ENCODE measurements around the gene ZNF407.

Gene ZNF407

GRCh38 chr18:75105551-75106254 lies 508.0 kb downstream of the ZNF407 start:
- TF ChIP-seq JUND (IDR thresholded peaks at IDR 0.05; ENCODE audit: low read depth) = no peak
- DNase-seq (ENCODE audit: low read depth in 1 of 2, low spot score in 1 of 2) = no peak
- in situ Hi-C loops (cut with HindIII; ENCODE audit: low pct_unique_long_range_greater_than_20kb, low sequenced_read_pairs) = no loop called here

GRCh38 chr18:75106746-75107145 lies 509.1 kb downstream of the ZNF407 start:
- no peak for DNase-seq (ENCODE audit: low read depth in 1 of 2, low spot score in 1 of 2)
- no peak for TF ChIP-seq JUND (IDR thresholded peaks at IDR 0.05; ENCODE audit: low read depth)
- in situ Hi-C loops (cut with HindIII; ENCODE audit: low pct_unique_long_range_greater_than_20kb, low sequenced_read_pairs) = no loop called here

- no peak for DNase-seq (ENCODE audit: low read depth in 1 of 2, low spot score in 1 of 2)
- no peak for TF ChIP-seq JUND (IDR thresholded peaks at IDR 0.05; ENCODE audit: low read depth)
- in situ Hi-C loops (cut with HindIII; ENCODE audit: low pct_unique_long_range_greater_than_20kb, low sequenced_read_pairs) = no loop called here
Measured at GRCh38 chr18:75107196-75107930, 509.7 kb downstream of the ZNF407 start.

GRCh38 chr18:75107931-75108276 lies 510.2 kb downstream of the ZNF407 start:
- DNase-seq (ENCODE audit: low read depth in 1 of 2, low spot score in 1 of 2) = no peak
- TF ChIP-seq JUND (IDR thresholded peaks at IDR 0.05; ENCODE audit: low read depth) = no peak
- in situ Hi-C loops (cut with HindIII; ENCODE audit: low pct_unique_long_range_greater_than_20kb, low sequenced_read_pairs) = no loop called here

- no peak for TF ChIP-seq JUND (IDR thresholded peaks at IDR 0.05; ENCODE audit: low read depth)
- DNase-seq (ENCODE audit: low read depth in 1 of 2, low spot score in 1 of 2) = no peak
- in situ Hi-C loops (cut with HindIII; ENCODE audit: low pct_unique_long_range_greater_than_20kb, low sequenced_read_pairs) = no loop called here
Measured at GRCh38 chr18:75108579-75109318, 511.1 kb downstream of the ZNF407 start.

- in situ Hi-C loops (cut with HindIII; ENCODE audit: low pct_unique_long_range_greater_than_20kb, low sequenced_read_pairs) = no loop called here
- no peak for DNase-seq (ENCODE audit: low read depth in 1 of 2, low spot score in 1 of 2)
- no peak for TF ChIP-seq JUND (IDR thresholded peaks at IDR 0.05; ENCODE audit: low read depth)
Measured at GRCh38 chr18:75109319-75109691, 511.6 kb downstream of the ZNF407 start.

GRCh38 chr18:75109819-75110218 lies 512.1 kb downstream of the ZNF407 start:
- TF ChIP-seq JUND (IDR thresholded peaks at IDR 0.05; ENCODE audit: low read depth) = no peak
- DNase-seq (ENCODE audit: low read depth in 1 of 2, low spot score in 1 of 2) = no peak
- in situ Hi-C loops (cut with HindIII; ENCODE audit: low pct_unique_long_range_greater_than_20kb, low sequenced_read_pairs) = no loop called here

GRCh38 chr18:75110311-75110710 lies 512.6 kb downstream of the ZNF407 start:
- TF ChIP-seq JUND (IDR thresholded peaks at IDR 0.05; ENCODE audit: low read depth) = no peak
- in situ Hi-C loops (cut with HindIII; ENCODE audit: low pct_unique_long_range_greater_than_20kb, low sequenced_read_pairs) = no loop called here
- DNase-seq (ENCODE audit: low read depth in 1 of 2, low spot score in 1 of 2) = no peak

- DNase-seq (ENCODE audit: low read depth in 1 of 2, low spot score in 1 of 2) = no peak
- in situ Hi-C loops (cut with HindIII; ENCODE audit: low pct_unique_long_range_greater_than_20kb, low sequenced_read_pairs) = no loop called here
- TF ChIP-seq JUND (IDR thresholded peaks at IDR 0.05; ENCODE audit: low read depth) = no peak
Measured at GRCh38 chr18:75110846-75111415, 513.3 kb downstream of the ZNF407 start.

- DNase-seq (ENCODE audit: low read depth in 1 of 2, low spot score in 1 of 2) = no peak
- in situ Hi-C loops (cut with HindIII; ENCODE audit: low pct_unique_long_range_greater_than_20kb, low sequenced_read_pairs) = no loop called here
- TF ChIP-seq JUND (IDR thresholded peaks at IDR 0.05; ENCODE audit: low read depth) = no peak
Measured at GRCh38 chr18:75111760-75112159, 514.1 kb downstream of the ZNF407 start.

- TF ChIP-seq JUND (IDR thresholded peaks at IDR 0.05; ENCODE audit: low read depth) = no peak
- in situ Hi-C loops (cut with HindIII; ENCODE audit: low pct_unique_long_range_greater_than_20kb, low sequenced_read_pairs) = no loop called here
- DNase-seq (ENCODE audit: low read depth in 1 of 2, low spot score in 1 of 2) = no peak
Measured at GRCh38 chr18:75112186-75113096, 514.8 kb downstream of the ZNF407 start.

- in situ Hi-C loops (cut with HindIII; ENCODE audit: low pct_unique_long_range_greater_than_20kb, low sequenced_read_pairs) = no loop called here
- no peak for DNase-seq (ENCODE audit: low read depth in 1 of 2, low spot score in 1 of 2)
- TF ChIP-seq JUND (IDR thresholded peaks at IDR 0.05; ENCODE audit: low read depth) = no peak
Measured at GRCh38 chr18:75113455-75113854, 515.8 kb downstream of the ZNF407 start.
